ENCODE measurements around the gene PROC. TPM values are rescaled to one million over a fixed set of nuclear protein-coding genes. Genes with fewer than 3 reads are reported as not detected.

PROC gene
- not detected for total RNA-seq (ENCODE audit: unreplicated experiment)
- long read RNA-seq: 0 reads

GRCh38 chr2:127418300-127419111 lies at the start of gene PROC:
PROC (plus strand) TSS chr2:127418427; CDS start chr2:127419943, 1,516 bp downstream.
- no peak within 1 kb of the TSS for H3K4me3 Mint-ChIP-seq (ENCODE audit: unreplicated experiment)
- peaks cover under 1% of the 10 kb centered on the region for H3K36me3 Mint-ChIP-seq (ENCODE audit: low read depth, unreplicated experiment)
- no peak for DNase-seq (ENCODE audit: low spot score)
- H3K4me1 Mint-ChIP-seq (ENCODE audit: unreplicated experiment): peaks cover under 1% of the 10 kb centered on the region
- peaks cover 20% of the 10 kb centered on the region for H3K27me3 Mint-ChIP-seq (ENCODE audit: unreplicated experiment)
- no peak for TF ChIP-seq CTCF (IDR thresholded peaks at IDR 0.05; ENCODE audit: unreplicated experiment)
- H3K27ac Mint-ChIP-seq (ENCODE audit: unreplicated experiment): no peak within 1 kb of the TSS
- no peaks in the 10 kb centered on the region for H3K9me3 Mint-ChIP-seq (ENCODE audit: unreplicated experiment)

- Mint-ChIP-seq H3K4me1 (ENCODE audit: unreplicated experiment) (peaks cover 2% of the 10 kb centered on the region), H3K27me3 (ENCODE audit: unreplicated experiment) (peaks cover 1% of the 10 kb centered on the region), H3K4me3 (ENCODE audit: unreplicated experiment) (no peak overlapping the region), H3K27ac (ENCODE audit: unreplicated experiment) (no peak overlapping the region), H3K36me3 (ENCODE audit: low read depth, unreplicated experiment) (peaks cover 39% of the 10 kb centered on the region), H3K9me3 (ENCODE audit: unreplicated experiment) (no peaks in the 10 kb centered on the region)
- no peak for DNase-seq (ENCODE audit: low spot score)
- TF ChIP-seq CTCF (IDR thresholded peaks at IDR 0.05; ENCODE audit: unreplicated experiment): no peak
These were observed 48.2 kb upstream of the PROC start for GRCh38 chr2:127370010-127370409.

DNA sequence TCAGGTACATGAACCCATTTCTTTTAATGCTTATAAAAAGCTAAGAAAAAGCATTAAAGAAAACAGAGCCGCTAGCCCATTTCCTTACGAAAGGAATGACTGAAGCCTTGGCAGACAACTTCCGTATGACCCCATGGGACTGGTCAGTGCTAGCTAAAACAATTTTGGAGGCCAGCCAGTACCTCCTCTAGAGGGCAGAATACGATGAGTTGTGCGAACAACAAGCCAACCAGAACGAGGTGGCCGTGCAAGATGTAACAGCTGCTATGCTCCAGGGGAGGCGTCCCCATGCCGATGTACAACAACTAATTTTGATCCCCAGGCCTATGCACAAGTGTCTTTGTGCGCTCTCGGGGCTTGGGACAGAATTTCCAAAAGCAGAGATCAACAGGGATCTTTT lies 47.2 kb upstream of the PROC start:
- H3K4me3 Mint-ChIP-seq (ENCODE audit: unreplicated experiment): no peak overlapping the region
- TF ChIP-seq CTCF (IDR thresholded peaks at IDR 0.05; ENCODE audit: unreplicated experiment): no peak
- H3K4me1 Mint-ChIP-seq (ENCODE audit: unreplicated experiment): no peaks in the 10 kb centered on the region
- no peak overlapping the region for H3K27ac Mint-ChIP-seq (ENCODE audit: unreplicated experiment)
- no peaks in the 10 kb centered on the region for H3K9me3 Mint-ChIP-seq (ENCODE audit: unreplicated experiment)
- H3K36me3 Mint-ChIP-seq (ENCODE audit: low read depth, unreplicated experiment): peaks cover 44% of the 10 kb centered on the region
- DNase-seq (ENCODE audit: low spot score): no peak
- H3K27me3 Mint-ChIP-seq (ENCODE audit: unreplicated experiment): peaks cover 4% of the 10 kb centered on the region

- Mint-ChIP-seq H3K9me3 (ENCODE audit: unreplicated experiment) (no peaks in the 10 kb centered on the region), H3K27ac (ENCODE audit: unreplicated experiment) (no peak overlapping the region), H3K36me3 (ENCODE audit: low read depth, unreplicated experiment) (peaks cover 47% of the 10 kb centered on the region), H3K27me3 (ENCODE audit: unreplicated experiment) (peaks cover 4% of the 10 kb centered on the region), H3K4me1 (ENCODE audit: unreplicated experiment) (no peaks in the 10 kb centered on the region), H3K4me3 (ENCODE audit: unreplicated experiment) (no peak overlapping the region)
- no peak for TF ChIP-seq CTCF (IDR thresholded peaks at IDR 0.05; ENCODE audit: unreplicated experiment)
- DNase-seq (ENCODE audit: low spot score): no peak
These were observed 44.7 kb upstream of the PROC start for GRCh38 chr2:127373362-127374083.

GRCh38 chr2:127376257-127376656 lies 42.0 kb upstream of the PROC start:
- Mint-ChIP-seq H3K27me3 (ENCODE audit: unreplicated experiment) (peaks cover 4% of the 10 kb centered on the region), H3K36me3 (ENCODE audit: low read depth, unreplicated experiment) (peaks cover 36% of the 10 kb centered on the region), H3K9me3 (ENCODE audit: unreplicated experiment) (no peaks in the 10 kb centered on the region), H3K4me3 (ENCODE audit: unreplicated experiment) (no peak overlapping the region), H3K4me1 (ENCODE audit: unreplicated experiment) (no peaks in the 10 kb centered on the region), H3K27ac (ENCODE audit: unreplicated experiment) (no peak overlapping the region)
- no peak for TF ChIP-seq CTCF (IDR thresholded peaks at IDR 0.05; ENCODE audit: unreplicated experiment)
- no peak for DNase-seq (ENCODE audit: low spot score)
